ENCODE measurements around the gene ACO1.

DNA sequence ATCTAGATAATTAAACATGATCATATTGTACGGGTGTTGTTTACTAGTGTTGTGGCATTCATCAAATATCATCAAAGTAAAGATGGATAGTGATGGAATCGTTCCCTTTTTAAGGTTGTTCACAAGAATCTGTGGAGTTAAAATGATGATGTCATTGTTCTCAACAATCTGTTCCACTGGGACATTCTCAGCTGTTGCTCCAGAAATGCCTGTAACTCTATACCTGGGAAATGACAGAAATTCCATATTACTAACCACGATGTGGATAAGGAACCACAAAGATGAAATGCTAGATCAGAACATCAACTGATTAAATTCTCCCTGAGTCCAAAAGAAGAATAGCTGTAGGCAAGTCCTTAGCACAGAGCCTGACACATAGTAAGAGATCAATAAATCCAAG, 103.5 kb downstream of the ACO1 start:
- TF ChIP-seq POLR2A (IDR thresholded peaks at IDR 0.05) = no peak
- no peak for TF ChIP-seq EP300 (IDR thresholded peaks at IDR 0.05)
